ENCODE data around the gene HS3ST6. TPM values are rescaled to one million over a fixed set of nuclear protein-coding genes. Genes with fewer than 3 reads are reported as not detected.

HS3ST6 gene
- total RNA-seq, 1 experiment from 2014 or later, result 1.0 TPM

DNA sequence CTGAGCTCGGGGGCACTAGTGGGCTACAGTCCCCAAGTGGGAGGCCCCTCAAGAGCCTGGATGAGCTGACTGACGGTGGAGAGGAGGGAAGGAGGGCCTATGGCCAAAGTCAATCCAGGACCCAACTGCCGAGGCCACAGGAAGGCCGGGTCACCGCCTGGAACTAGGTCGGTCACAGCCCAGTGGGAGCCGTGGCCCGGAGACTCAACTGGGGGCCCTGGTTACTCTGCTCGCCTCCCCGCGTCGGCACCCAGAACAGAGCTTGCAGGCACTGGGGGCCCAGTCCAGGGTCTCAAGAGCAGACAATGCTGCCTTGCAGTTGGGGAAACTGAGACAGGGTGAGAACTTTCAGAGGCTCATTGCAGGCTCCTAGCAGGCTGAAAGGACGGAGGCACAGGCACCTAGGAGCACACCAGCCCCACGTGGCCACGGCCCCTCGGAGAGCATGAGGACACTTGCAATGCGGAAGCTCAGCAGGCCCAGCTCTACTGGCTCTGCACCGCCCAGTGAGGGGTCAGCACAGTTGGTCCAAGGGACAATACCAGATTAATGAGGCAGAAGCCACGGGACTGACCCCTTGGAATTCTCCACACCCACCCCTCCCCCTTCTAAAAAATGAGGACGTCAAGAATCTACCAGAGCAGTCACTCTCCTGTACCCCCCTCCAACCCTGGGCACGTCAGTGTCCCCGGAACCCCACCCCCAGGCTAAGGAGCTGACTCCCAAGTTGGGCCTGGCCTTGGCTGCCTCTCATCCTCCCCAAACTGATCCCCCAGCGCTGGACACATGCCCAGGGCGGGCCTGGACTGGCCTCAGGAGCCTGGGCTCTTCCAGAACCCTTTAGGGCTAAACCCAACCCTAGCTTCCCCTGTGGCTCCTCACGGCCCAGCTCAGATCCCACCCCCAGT is 2.2 kb downstream of the HS3ST6 start (continued):
- TF ChIP-seq SOX15 (CRISPR knock-in tag; IDR thresholded peaks at IDR 0.05) (no peak), ZNF416 (CRISPR knock-in tag; IDR thresholded peaks at IDR 0.05) (no peak), FOXK1 (CRISPR knock-in tag; IDR thresholded peaks at IDR 0.05) (no peak), HMGA2 (CRISPR knock-in tag; IDR thresholded peaks at IDR 0.05) (no peak), PRRX2 (CRISPR knock-in tag; IDR thresholded peaks at IDR 0.05) (no peak), ZNF671 (CRISPR knock-in tag; IDR thresholded peaks at IDR 0.05) (no peak), TP53 (CRISPR knock-in tag; IDR thresholded peaks at IDR 0.05) (no peak), SMAD4 (CRISPR knock-in tag; IDR thresholded peaks at IDR 0.05) (no peak), MXD4 (CRISPR knock-in tag; IDR thresholded peaks at IDR 0.05; ENCODE audit: borderline replicate concordance) (no peak)
- TF ChIP-seq, protein P1, sequence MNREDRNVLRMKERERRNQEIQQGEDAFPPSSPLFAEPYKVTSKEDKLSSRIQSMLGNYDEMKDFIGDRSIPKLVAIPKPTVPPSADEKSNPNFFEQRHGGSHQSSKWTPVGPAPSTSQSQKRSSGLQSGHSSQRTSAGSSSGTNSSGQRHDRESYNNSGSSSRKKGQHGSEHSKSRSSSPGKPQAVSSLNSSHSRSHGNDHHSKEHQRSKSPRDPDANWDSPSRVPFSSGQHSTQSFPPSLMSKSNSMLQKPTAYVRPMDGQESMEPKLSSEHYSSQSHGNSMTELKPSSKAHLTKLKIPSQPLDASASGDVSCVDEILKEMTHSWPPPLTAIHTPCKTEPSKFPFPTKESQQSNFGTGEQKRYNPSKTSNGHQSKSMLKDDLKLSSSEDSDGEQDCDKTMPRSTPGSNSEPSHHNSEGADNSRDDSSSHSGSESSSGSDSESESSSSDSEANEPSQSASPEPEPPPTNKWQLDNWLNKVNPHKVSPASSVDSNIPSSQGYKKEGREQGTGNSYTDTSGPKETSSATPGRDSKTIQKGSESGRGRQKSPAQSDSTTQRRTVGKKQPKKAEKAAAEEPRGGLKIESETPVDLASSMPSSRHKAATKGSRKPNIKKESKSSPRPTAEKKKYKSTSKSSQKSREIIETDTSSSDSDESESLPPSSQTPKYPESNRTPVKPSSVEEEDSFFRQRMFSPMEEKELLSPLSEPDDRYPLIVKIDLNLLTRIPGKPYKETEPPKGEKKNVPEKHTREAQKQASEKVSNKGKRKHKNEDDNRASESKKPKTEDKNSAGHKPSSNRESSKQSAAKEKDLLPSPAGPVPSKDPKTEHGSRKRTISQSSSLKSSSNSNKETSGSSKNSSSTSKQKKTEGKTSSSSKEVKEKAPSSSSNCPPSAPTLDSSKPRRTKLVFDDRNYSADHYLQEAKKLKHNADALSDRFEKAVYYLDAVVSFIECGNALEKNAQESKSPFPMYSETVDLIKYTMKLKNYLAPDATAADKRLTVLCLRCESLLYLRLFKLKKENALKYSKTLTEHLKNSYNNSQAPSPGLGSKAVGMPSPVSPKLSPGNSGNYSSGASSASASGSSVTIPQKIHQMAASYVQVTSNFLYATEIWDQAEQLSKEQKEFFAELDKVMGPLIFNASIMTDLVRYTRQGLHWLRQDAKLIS (CRISPR knock-in tag; IDR thresholded peaks at IDR 0.05; ENCODE audit: borderline replicate concordance), result no peak
- TF ChIP-seq, protein P2, sequence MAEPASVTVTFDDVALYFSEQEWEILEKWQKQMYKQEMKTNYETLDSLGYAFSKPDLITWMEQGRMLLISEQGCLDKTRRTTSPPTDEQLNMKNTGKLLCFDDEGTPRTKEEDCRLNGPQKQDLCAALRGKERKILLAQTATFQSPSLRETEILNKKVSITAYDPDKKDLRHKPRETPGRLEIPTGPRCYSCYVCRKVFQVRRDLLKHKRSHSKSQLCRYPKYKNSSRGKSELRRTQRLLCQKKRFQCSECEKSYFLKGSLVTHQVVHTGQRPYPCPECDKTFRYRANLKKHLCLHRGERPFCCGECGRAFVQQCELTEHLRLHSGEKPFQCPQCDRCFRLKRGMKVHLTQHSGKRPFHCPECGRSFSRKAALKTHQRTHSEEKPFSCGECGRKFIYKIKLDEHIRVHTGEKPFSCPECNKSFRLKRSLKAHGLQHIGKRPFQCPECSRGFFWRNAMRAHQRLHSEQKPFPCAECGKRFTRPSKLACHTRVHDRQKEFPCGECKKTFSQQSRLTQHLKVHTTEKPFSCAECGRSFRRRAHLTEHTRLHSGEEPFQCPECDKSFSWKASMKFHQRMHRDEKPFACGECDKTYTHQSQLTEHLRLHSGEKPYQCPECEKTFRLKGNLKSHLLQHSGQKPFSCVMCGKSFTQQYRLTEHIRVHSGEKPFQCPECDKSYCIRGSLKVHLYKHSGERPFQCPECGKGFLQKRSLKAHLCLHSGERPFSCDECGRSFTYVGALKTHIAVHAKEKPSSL (CRISPR knock-in tag; conservative IDR thresholded peaks at IDR 0.05), result no peak
- TF ChIP-seq, protein P3, sequence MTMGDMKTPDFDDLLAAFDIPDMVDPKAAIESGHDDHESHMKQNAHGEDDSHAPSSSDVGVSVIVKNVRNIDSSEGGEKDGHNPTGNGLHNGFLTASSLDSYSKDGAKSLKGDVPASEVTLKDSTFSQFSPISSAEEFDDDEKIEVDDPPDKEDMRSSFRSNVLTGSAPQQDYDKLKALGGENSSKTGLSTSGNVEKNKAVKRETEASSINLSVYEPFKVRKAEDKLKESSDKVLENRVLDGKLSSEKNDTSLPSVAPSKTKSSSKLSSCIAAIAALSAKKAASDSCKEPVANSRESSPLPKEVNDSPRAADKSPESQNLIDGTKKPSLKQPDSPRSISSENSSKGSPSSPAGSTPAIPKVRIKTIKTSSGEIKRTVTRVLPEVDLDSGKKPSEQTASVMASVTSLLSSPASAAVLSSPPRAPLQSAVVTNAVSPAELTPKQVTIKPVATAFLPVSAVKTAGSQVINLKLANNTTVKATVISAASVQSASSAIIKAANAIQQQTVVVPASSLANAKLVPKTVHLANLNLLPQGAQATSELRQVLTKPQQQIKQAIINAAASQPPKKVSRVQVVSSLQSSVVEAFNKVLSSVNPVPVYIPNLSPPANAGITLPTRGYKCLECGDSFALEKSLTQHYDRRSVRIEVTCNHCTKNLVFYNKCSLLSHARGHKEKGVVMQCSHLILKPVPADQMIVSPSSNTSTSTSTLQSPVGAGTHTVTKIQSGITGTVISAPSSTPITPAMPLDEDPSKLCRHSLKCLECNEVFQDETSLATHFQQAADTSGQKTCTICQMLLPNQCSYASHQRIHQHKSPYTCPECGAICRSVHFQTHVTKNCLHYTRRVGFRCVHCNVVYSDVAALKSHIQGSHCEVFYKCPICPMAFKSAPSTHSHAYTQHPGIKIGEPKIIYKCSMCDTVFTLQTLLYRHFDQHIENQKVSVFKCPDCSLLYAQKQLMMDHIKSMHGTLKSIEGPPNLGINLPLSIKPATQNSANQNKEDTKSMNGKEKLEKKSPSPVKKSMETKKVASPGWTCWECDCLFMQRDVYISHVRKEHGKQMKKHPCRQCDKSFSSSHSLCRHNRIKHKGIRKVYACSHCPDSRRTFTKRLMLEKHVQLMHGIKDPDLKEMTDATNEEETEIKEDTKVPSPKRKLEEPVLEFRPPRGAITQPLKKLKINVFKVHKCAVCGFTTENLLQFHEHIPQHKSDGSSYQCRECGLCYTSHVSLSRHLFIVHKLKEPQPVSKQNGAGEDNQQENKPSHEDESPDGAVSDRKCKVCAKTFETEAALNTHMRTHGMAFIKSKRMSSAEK (CRISPR knock-in tag; IDR thresholded peaks at IDR 0.05; ENCODE audit: borderline replicate concordance), result no peak

DNA sequence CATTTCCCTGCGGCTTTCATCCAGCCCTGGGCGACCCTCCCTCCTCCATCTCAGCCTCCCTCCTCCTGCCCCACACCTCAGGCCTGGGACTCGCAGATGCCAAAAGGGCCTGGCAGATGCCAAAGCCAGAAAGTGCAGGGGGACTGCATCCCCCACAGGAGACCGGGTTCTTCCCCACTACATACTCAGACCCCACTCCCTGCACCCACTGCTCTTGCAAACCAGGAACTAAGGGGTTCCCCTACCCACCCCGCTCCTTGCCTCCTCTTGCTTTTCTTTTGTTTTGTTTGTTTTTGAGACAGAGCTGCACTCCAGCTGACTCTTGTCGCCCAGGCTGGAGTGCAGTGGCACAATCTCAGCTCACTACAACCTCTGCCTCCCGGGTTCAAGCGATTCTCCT is 3.2 kb downstream of the HS3ST6 start:
- DNase-seq (ENCODE audit: low spot score) (no peak), ATAC-seq (no peak)
- Mint-ChIP-seq H3K27me3 (ENCODE audit: low read depth) (peaks cover 54% of the 10 kb centered on the region), H3K4me1 (peaks cover 23% of the 10 kb centered on the region), H3K9me3 (no peaks in the 10 kb centered on the region), H3K4me3 (no peak overlapping the region), H3K27ac (no peak overlapping the region), H3K36me3 (no peaks in the 10 kb centered on the region)
- POLR2A ChIA-PET, result no interaction called here
- CTCF ChIA-PET, result interaction anchor here (0.6 to 1.8 kb wide), 4 partner anchors 9 to 425 kb away, joined by 3 to 11 read pairs (median 4); partner anchors contain the start of gene ABCA3
- TF ChIP-seq, protein P1 (CRISPR knock-in tag; IDR thresholded peaks at IDR 0.05; ENCODE audit: borderline replicate concordance), result no peak
- TF ChIP-seq ATF1 (CRISPR knock-in tag; IDR thresholded peaks at IDR 0.05), result no peak
- no peak for TF ChIP-seq SMAD3 (CRISPR knock-in tag; IDR thresholded peaks at IDR 0.05; ENCODE audit: borderline replicate concordance)
- no peak for TF ChIP-seq TEAD1 (CRISPR knock-in tag; IDR thresholded peaks at IDR 0.05)
- no peak for TF ChIP-seq RELA (CRISPR knock-in tag; IDR thresholded peaks at IDR 0.05; ENCODE audit: borderline replicate concordance)
- TF ChIP-seq GTF2I (CRISPR knock-in tag; conservative IDR thresholded peaks at IDR 0.05), result no peak
- TF ChIP-seq, protein P4, sequence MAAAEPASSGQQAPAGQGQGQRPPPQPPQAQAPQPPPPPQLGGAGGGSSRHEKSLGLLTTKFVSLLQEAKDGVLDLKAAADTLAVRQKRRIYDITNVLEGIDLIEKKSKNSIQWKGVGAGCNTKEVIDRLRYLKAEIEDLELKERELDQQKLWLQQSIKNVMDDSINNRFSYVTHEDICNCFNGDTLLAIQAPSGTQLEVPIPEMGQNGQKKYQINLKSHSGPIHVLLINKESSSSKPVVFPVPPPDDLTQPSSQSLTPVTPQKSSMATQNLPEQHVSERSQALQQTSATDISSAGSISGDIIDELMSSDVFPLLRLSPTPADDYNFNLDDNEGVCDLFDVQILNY (CRISPR knock-in tag; IDR thresholded peaks at IDR 0.05), result no peak
- TF ChIP-seq MYBL2 (CRISPR knock-in tag; IDR thresholded peaks at IDR 0.05), result no peak
- TF ChIP-seq ETV6 (CRISPR knock-in tag; IDR thresholded peaks at IDR 0.05), result no peak
- no peak for TF ChIP-seq FOXJ3 (CRISPR knock-in tag; IDR thresholded peaks at IDR 0.05; ENCODE audit: borderline replicate concordance)
- TF ChIP-seq NFATC4 (CRISPR knock-in tag; IDR thresholded peaks at IDR 0.05), result no peak

Measured in WTC11 (cell line).